ENCODE data around the gene UBE4B.
"Not testable (repeated sequence)": the region's sequence is repeated elsewhere in the genome, so short reads cannot be mapped to it uniquely, and the experiment has no call there.

UBE4B gene

GRCh38 chr1:10171105-10171767 is 138.5 kb downstream of the UBE4B start:
- FAIRE-seq (no peak), DNase-seq (ENCODE audit: low spot score) (no peak)

GRCh38 chr1:10171995-10172669 is 139.4 kb downstream of the UBE4B start:
- no peak for FAIRE-seq
- no peak for DNase-seq (ENCODE audit: low spot score)

DNA sequence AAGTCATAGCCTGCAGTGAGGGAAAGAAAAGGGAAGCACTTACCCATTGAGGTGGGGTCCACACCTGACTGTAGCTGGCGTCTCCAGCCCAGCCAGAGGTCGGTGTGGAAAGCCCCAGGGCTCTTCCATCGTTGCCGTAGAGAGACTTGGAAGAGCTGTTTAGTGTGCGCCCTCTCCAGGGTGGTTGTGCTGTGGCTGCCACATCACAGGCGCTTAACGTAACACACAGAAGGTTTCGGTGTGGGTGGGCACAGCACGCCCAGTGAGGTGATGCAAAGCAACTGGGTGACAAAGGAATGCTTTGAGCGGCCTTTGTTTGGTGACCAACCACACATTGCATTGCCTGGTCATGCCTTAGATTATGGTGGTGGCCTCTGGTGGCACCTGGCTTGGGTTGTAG is 140.8 kb downstream of the UBE4B start:
- no peak for FAIRE-seq
- no peak for DNase-seq (ENCODE audit: low spot score)

DNA sequence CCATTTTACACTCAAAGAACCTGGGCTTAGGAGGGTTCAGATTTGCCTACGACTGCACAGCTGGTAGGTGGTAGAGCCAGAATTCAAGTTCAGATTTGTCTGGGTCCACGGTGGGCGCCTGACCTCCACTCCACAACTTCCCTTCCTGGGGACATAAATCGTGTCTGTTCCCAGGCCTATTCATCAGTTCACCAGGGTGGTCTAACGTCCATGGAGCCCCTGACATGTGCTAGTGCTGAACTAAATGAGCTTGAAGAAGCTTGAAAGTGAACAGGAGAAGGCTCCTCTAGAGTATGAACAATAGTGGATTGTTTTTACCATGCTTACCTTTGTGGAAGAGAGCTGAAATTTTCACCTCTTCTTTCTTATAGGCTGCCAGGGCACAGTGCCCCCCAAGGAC is 145.1 kb downstream of the UBE4B start:
- DNase-seq (ENCODE audit: low spot score) (no peak), FAIRE-seq (no peak)

GRCh38 chr1:10178597-10179405 is 146.0 kb downstream of the UBE4B start:
- FAIRE-seq (no peak), DNase-seq (ENCODE audit: low spot score) (no peak)

DNA sequence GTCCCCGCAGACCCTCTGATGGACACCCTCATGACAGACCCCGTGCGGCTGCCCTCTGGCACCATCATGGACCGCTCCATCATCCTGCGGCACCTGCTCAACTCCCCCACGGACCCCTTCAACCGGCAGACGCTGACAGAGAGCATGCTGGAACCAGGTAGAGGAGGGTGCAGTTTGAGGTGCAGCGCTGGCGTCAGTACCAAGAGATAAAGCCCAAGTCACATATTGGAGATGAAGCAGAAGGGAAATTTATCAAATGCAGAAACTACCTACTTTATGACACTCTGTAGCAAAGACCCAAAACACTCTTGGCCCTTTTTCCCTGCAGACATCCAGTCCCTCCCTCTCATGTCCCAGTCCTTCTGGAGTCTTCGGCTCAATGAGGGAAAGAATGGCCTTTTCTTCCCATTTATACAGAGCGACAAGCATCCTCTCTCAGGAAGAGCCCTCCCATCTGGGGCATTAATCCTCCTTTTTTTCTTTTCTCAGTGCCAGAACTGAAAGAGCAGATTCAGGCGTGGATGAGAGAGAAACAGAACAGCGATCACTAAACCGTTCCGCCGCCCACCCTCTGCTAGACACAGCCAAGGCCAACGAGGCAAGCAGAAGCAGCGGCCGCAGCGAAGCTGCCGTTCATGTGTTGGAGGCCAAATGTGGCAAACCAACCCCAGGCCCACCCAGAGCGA is 146.8 kb downstream of the UBE4B start:
- DNase-seq (ENCODE audit: low spot score) (no peak), FAIRE-seq (no peak)

DNA sequence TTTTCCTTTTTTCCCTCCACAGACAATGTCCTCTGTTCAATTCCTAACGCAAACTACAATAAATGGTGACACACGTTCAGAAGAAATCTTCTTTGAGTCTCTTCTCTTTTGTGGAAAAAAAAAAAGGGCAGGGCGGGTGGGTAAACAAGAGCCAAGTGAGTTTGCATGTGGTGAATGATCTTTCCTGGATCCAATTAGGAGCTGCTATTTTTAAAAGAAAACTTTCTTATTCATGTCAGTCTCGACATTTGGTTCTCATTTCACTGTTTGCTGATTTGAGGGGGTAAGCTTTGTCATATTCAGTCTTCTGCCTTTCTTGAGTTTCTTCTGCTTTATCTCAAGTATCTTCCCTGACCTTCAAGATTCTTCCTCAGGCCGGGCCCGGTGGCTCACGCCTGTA is 148.4 kb downstream of the UBE4B start:
- FAIRE-seq (no peak), DNase-seq (ENCODE audit: low spot score) (no peak)

- FAIRE-seq (no peak), DNase-seq (ENCODE audit: low spot score) (no peak)
Observed at GRCh38 chr1:10185759-10186158, 153.0 kb downstream of the UBE4B start.

DNA sequence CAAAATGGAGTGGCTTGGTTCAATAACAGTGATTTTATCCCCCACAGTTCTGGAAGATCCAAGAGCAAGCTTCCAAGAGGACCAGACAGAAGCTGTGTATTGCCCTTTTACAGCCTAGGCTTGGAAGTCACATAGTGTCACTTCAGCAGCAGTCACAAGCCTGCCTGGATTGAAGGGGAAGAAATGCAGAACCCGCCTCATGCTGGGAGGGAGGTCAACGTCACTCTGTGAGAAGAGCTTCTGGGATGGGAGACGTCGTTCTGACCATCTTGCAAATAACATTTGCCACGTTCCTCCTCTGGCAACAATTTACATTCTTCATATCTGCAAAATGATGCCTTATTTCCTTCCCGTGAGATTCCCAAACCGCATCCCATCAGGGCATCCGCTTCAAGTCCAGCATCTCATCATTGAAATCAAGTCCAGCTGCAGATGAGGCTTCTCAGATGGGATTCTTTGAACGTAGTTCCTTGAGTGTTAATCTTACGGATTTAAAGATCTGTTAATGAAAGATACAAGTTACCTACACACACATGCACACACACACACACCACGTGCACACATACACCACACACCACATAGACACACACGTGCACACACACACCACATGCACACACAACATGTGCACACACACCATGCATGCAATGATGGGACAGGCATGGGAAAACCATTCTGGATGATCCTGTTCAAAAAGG is 153.7 kb downstream of the UBE4B start:
- FAIRE-seq (no peak), DNase-seq (ENCODE audit: low spot score) (no peak)

DNA sequence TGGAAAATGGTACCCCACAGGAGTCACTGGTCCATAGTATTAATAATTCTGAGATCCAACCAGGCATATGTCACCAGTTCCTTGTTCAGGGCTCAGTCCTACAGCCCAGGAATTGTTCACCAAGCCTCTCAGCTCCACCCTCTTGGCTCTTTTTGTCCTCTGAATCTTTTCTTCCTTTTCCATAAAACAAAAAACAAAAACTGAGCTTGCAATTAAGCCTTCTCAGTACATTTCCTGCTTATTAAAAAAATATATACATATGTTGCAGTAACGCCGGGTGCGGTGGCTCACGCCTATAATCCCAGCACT is 154.2 kb downstream of the UBE4B start:
- no peak for DNase-seq (ENCODE audit: low spot score)
- FAIRE-seq = no peak

- FAIRE-seq = no peak
- DNase-seq (ENCODE audit: low spot score) = no peak
Observed at GRCh38 chr1:10188133-10188650, 155.4 kb downstream of the UBE4B start.

GRCh38 chr1:10189659-10190058 is 156.9 kb downstream of the UBE4B start:
- no peak for DNase-seq (ENCODE audit: low spot score)
- FAIRE-seq = no peak

- DNase-seq (ENCODE audit: low spot score) (no peak), FAIRE-seq (no peak)
Observed at GRCh38 chr1:10192263-10192662, 159.5 kb downstream of the UBE4B start.

GRCh38 chr1:10193288-10193687 is 160.5 kb downstream of the UBE4B start:
- no peak for DNase-seq (ENCODE audit: low spot score)
- FAIRE-seq = no peak

GRCh38 chr1:10195570-10195969 is 162.8 kb downstream of the UBE4B start:
- FAIRE-seq = no peak

GRCh38 chr1:10196976-10197375 is 164.2 kb downstream of the UBE4B start:
- FAIRE-seq = no peak
- no peak for DNase-seq (ENCODE audit: low spot score)

More at GRCh38 chr1:10195570-10195969, 162.8 kb downstream of the UBE4B start:
- DNase-seq (ENCODE audit: low spot score) = peak; percentile 11

DNA sequence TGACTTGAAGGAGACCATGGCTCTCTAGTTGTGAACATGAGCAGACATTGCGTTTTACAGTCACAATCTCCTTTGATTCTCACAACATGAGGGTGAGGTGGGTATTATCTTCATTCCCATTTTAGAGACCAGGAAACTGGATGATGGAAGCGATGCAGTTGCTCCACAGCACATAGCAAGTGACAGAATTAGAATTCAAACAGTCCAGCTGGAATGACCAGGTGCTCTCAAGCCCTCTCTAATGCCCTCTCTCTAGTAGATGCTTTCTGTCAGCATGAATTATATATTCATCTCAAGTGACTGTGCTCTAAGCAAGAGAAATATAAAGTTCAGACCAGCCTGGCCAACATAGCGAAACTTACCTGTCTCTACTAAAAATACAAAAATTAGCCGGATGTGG is 167.9 kb downstream of the UBE4B start:
- DNase-seq (ENCODE audit: low spot score) = no peak
- FAIRE-seq = no peak

GRCh38 chr1:10204003-10204642 is 171.4 kb downstream of the UBE4B start:
- DNase-seq (ENCODE audit: low spot score) = no peak
- FAIRE-seq = no peak

GRCh38 chr1:10205206-10205605 is 172.4 kb downstream of the UBE4B start:
- FAIRE-seq; DNase-seq (ENCODE audit: low spot score): not testable (repeated sequence)

GRCh38 chr1:10207810-10208209 is 175.1 kb downstream of the UBE4B start:
- FAIRE-seq (no peak), DNase-seq (ENCODE audit: low spot score) (no peak)

GRCh38 chr1:10208537-10208936 is 175.8 kb downstream of the UBE4B start:
- no peak for FAIRE-seq
- no peak for DNase-seq (ENCODE audit: low spot score)
